Mucosa of rectum (tissue), 2 donors: ENCODE results near the gene NOS1.
"Not testable (repeated sequence)": the region's sequence is repeated elsewhere in the genome, so short reads cannot be mapped to it uniquely, and the experiment has no call there.

Experiments
- H3K27ac ChIP-seq, 2 donors: one replicate each; pipeline ENCODE4 v1.7.0; 2013; ENCODE audit warnings: inconsistent platforms in 2 of 2, low read depth in 2 of 2, low read length in 2 of 2
- H3K27me3 ChIP-seq, 2 donors: one replicate each; pipeline ENCODE4 v1.7.0; 2013; ENCODE audit warnings: low read length in 2 of 2; ENCODE audit not compliant: control insufficient read depth in 2 of 2, insufficient read depth in 2 of 2
- H3K36me3 ChIP-seq, 2 donors: one replicate each; pipeline ENCODE4 v1.7.0; 2013; ENCODE audit warnings: low read length in 2 of 2; ENCODE audit not compliant: control insufficient read depth in 2 of 2, insufficient read depth in 2 of 2
- H3K4me1 ChIP-seq, 2 donors: one replicate each; pipeline ENCODE4 v1.7.0; 2013; ENCODE audit warnings: low read length in 2 of 2, mild to moderate bottlenecking in 1 of 2; ENCODE audit not compliant: control insufficient read depth in 2 of 2, insufficient read depth in 2 of 2
- H3K4me3 ChIP-seq, 2 donors: one replicate each; pipeline ENCODE4 v1.7.0; 2013; ENCODE audit warnings: low read length in 2 of 2
- H3K9ac ChIP-seq, 2 donors: one replicate each; pipeline ENCODE4 v1.7.0; 2013; ENCODE audit warnings: low read length in 2 of 2, low read depth in 1 of 2, mild to moderate bottlenecking in 1 of 2
- H3K9me3 ChIP-seq, 2 donors: one replicate each; pipeline ENCODE4 v1.7.0; 2013; ENCODE audit warnings: low read length in 2 of 2; ENCODE audit not compliant: control insufficient read depth in 2 of 2
- donor health status: healthy.
- donor health status: Normal muscosa, but diverticular disease.

Gene NOS1

GRCh38 chr12:117220947-117221346 is 140.5 kb downstream of the NOS1 start:
- not testable (repeated sequence) for H3K9me3 ChIP-seq, H3K4me3 ChIP-seq, H3K27me3 ChIP-seq, H3K27ac ChIP-seq, H3K36me3 ChIP-seq, H3K4me1 ChIP-seq, H3K9ac ChIP-seq

GRCh38 chr12:117218149-117218548 is 143.3 kb downstream of the NOS1 start:
- no peaks in the 10 kb centered on the region for H3K9me3 ChIP-seq
- H3K27ac ChIP-seq, result no peak overlapping the region
- no peaks in the 10 kb centered on the region for H3K36me3 ChIP-seq
- no peak overlapping the region for H3K9ac ChIP-seq
- H3K4me1 ChIP-seq, result no peaks in the 10 kb centered on the region
- H3K27me3 ChIP-seq, result peaks cover 4 to 6% of the 10 kb centered on the region in 2 donors
- no peak overlapping the region for H3K4me3 ChIP-seq

- no peak overlapping the region for H3K4me3 ChIP-seq
- no peaks in the 10 kb centered on the region for H3K4me1 ChIP-seq
- no peaks in the 10 kb centered on the region for H3K9me3 ChIP-seq
- no peak overlapping the region for H3K27ac ChIP-seq
- peaks cover 4 to 6% of the 10 kb centered on the region in 2 donors for H3K27me3 ChIP-seq
- H3K36me3 ChIP-seq, result no peaks in the 10 kb centered on the region
- no peak overlapping the region for H3K9ac ChIP-seq
Measured at GRCh38 chr12:117216686-117217085, 144.7 kb downstream of the NOS1 start.

DNA sequence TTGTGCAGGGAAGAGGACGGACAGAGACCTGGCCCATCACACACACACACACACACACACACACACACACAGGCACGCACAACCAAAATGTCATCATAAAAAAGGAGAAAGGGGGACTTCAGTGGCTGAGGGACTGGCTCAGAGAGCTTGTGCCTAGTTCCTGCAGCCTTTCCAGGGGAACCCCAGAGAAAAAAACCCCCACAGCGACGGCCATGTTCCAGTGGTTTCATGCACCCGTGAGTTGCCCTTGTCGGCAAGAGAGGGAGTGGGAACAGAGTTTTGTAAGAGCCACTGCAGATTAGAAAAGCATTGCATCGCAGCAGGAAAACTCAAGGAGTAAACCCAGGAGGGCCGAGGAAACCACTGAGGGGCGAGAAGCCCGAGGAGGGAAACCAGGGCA is 146.6 kb downstream of the NOS1 start:
- H3K36me3 ChIP-seq, result no peaks in the 10 kb centered on the region
- no peaks in the 10 kb centered on the region for H3K27me3 ChIP-seq
- H3K4me1 ChIP-seq, result no peaks in the 10 kb centered on the region

DNA sequence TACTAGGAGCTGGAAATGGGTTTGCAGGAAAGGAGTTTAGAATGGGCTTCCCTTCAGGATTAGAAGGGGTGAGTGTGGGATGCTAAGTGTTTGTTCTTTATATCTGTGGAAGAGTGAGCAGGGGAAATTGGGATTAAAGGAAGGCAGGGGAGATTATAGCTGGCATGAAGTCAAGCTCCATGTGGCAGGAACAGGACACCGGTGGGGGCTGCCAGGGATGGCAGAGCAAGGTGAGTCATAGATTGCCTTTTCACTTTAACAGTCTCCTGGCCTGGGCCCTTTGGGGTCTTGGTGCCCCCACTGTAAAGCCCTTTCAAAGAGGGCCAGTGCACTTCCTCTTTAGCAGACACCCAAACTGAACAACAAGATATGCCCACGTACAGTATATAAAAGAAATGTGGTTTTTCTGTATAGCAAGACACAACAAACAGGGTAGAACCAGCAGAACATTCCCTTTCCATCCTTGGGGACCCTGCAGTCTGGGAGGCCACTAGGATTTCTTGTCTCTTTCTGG is 148.1 kb downstream of the NOS1 start:
- Histone ChIP-seq H3K9me3 (no peaks in the 10 kb centered on the region), H3K27ac (no peak overlapping the region), H3K4me1 (no peaks in the 10 kb centered on the region), H3K4me3 (no peak overlapping the region), H3K36me3 (no peaks in the 10 kb centered on the region), H3K27me3 (peaks cover 0 to 4% of the 10 kb centered on the region in 2 donors), H3K9ac (no peak overlapping the region)

More for the DNA sequence above, 146.6 kb downstream of the NOS1 start:
- Histone ChIP-seq H3K4me3 (no peak overlapping the region), H3K9me3 (no peaks in the 10 kb centered on the region), H3K27ac (no peak overlapping the region), H3K9ac (no peak overlapping the region)

GRCh38 chr12:117212563-117213190 is 148.7 kb downstream of the NOS1 start:
- Histone ChIP-seq H3K4me3 (no peak overlapping the region), H3K27me3 (peaks cover 0 to 4% of the 10 kb centered on the region in 2 donors)

DNA sequence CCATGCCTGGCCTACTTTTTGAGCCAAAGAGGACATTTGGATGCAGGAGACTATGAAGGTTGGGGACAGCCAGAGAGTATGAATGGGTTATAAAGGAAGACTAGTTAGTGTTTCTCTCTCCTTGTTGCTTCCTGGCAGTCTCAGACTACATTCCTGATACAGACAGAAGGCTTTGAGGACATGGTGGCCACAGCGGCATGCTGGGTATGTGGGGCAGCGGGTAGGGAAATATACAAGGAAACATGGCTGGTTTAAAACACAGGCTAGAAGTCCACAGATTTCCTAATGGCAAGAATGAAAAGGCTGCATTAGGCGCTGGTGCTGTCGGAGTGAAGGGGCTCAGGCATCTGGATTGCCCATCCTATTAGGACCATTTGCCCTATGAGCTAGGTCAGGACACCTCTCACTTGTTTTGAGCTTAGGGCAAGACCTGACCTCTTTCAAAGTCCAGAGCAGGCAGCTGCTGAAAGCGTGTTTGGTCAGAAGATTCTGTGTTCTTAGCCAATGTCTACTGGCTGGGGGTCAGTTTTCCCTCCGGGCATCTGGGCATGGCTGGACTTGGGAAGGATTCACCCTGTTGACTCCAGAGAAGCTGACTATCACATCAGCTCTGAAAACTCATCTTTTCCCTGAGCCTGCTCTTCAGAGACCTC is 151.0 kb downstream of the NOS1 start:
- H3K9me3 ChIP-seq, result no peaks in the 10 kb centered on the region
- no peaks in the 10 kb centered on the region for H3K36me3 ChIP-seq
- H3K4me3 ChIP-seq, result no peak overlapping the region
- no peaks in the 10 kb centered on the region for H3K4me1 ChIP-seq
- no peak overlapping the region for H3K9ac ChIP-seq
- peaks cover 0 to 4% of the 10 kb centered on the region in 2 donors for H3K27me3 ChIP-seq
- no peak overlapping the region for H3K27ac ChIP-seq

More at GRCh38 chr12:117212563-117213190, 148.7 kb downstream of the NOS1 start:
- no peaks in the 10 kb centered on the region for H3K4me1 ChIP-seq
- no peaks in the 10 kb centered on the region for H3K9me3 ChIP-seq
- H3K27ac ChIP-seq, result no peak overlapping the region
- H3K9ac ChIP-seq, result no peak overlapping the region
- no peaks in the 10 kb centered on the region for H3K36me3 ChIP-seq

DNA sequence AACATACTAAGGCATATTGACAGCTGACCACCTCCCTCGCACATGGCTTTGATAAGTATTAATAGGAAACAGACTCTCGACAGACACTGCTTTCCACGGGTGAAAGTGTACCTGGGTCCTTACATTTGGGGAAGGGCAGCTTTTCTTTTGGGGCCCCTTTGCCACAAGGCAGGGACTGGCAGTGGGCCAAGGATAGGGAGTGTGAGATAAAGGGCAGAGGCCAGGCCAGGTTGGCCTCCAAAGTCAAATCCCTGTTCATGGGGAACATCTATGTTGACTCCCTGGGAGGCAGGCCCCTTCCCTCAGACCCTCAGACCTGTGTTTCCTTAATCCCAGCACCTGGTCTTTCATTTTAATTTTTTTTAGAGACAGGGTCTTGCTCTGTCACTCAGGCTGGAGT is 151.8 kb downstream of the NOS1 start:
- no peaks in the 10 kb centered on the region for H3K9me3 ChIP-seq
- H3K27me3 ChIP-seq, result peaks cover 0 to 4% of the 10 kb centered on the region in 2 donors
- H3K9ac ChIP-seq, result no peak overlapping the region
- H3K4me3 ChIP-seq, result no peak overlapping the region
- no peaks in the 10 kb centered on the region for H3K4me1 ChIP-seq
- H3K36me3 ChIP-seq, result no peaks in the 10 kb centered on the region
- H3K27ac ChIP-seq, result no peak overlapping the region

DNA sequence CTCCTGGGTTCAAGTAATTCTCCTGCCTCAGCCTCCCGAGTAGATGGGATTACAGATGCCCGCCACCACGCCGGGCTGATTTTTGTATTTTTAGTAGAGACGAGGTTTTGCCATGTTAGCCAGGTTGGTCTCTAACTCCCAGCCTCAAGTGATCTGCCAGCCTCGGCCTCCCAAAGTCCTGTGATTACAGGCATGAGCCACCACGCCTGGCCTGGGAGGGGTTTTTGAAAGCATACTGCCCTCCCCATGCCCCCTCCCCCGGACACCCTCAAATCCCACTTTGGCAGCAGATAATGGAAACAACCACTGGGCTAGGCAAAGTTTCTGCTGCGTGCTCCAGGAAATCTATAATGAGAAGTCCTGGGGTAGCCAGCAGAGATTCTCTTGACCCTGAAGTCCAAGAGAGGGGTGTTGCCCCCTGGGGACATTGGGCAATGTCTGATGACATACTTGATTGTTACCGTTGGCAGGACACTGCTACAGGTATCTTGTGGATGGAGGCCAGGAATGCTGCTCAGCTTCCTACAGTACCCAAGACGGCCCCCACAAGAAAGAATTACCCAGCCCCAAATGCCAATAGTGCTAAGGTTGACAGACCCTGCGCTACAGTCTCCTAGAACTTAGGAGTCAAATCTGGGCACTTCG is 152.5 kb downstream of the NOS1 start:
- no peaks in the 10 kb centered on the region for H3K36me3 ChIP-seq
- peaks cover 0 to 4% of the 10 kb centered on the region in 2 donors for H3K27me3 ChIP-seq
- H3K4me3 ChIP-seq, result no peak overlapping the region
- H3K9me3 ChIP-seq, result no peaks in the 10 kb centered on the region
- H3K4me1 ChIP-seq, result no peaks in the 10 kb centered on the region
- H3K9ac ChIP-seq, result no peak overlapping the region
- H3K27ac ChIP-seq, result no peak overlapping the region

- H3K4me3 ChIP-seq, result no peak overlapping the region
Measured at GRCh38 chr12:117208206-117208605, 153.2 kb downstream of the NOS1 start.

More at GRCh38 chr12:117208206-117208605, 153.2 kb downstream of the NOS1 start:
- peaks cover 0 to 4% of the 10 kb centered on the region in 2 donors for H3K27me3 ChIP-seq
- H3K36me3 ChIP-seq, result no peaks in the 10 kb centered on the region
- no peaks in the 10 kb centered on the region for H3K4me1 ChIP-seq
- no peaks in the 10 kb centered on the region for H3K9me3 ChIP-seq
- no peak overlapping the region for H3K9ac ChIP-seq
- H3K27ac ChIP-seq, result no peak overlapping the region
